CD14-positive monocyte (primary cell): ENCODE results near the gene TCP1. TPM values are rescaled to one million over a fixed set of nuclear protein-coding genes. Genes with fewer than 3 reads are reported as not detected.
A peak's percentile ranks its signal among the peaks of the same experiment; 100 is the strongest.

Experiments used
- DNase-seq, 3 donors: peaks; one replicate each; pipeline ENCODE4 v3.0.0-alpha.2; 2011 to 2022
- H2AFZ ChIP-seq: 2 replicates; pipeline ENCODE4 v1.6.0; 2012; ENCODE audit warnings: mild to moderate bottlenecking, low read depth, low read length, inconsistent platforms; ENCODE audit not compliant: insufficient read depth, poor library complexity, severe bottlenecking
- H3K27ac ChIP-seq, 2 donors: 1 replicate in 1 of 2; 2 replicates in 1 of 2; pipeline ENCODE4 v1.5.1; 2012 to 2013; ENCODE audit warnings: low read length in 2 of 2, control low read depth in 1 of 2, inconsistent platforms in 1 of 2, low read depth in 1 of 2, mild to moderate bottlenecking in 1 of 2
- H3K27me3 ChIP-seq, 2 donors: one replicate each; pipeline versions ENCODE4 v1.6.0 to v1.6.1; 2011 to 2013; ENCODE audit warnings: low read length in 2 of 2; ENCODE audit not compliant: control insufficient read depth in 2 of 2, insufficient read depth in 2 of 2
- H3K36me3 ChIP-seq, 2 donors: replicated peaks in 1 of 2; 1 replicate in 1 of 2; 2 replicates in 1 of 2; pipeline versions ENCODE4 v1.5.1 to v1.6.1; 2012 to 2013; ENCODE audit warnings: low read length in 2 of 2, control low read depth in 1 of 2, inconsistent platforms in 1 of 2, mild to moderate bottlenecking in 1 of 2; ENCODE audit not compliant: insufficient read depth in 2 of 2, control insufficient read depth in 1 of 2
- H3K4me1 ChIP-seq, 2 donors: 1 replicate in 1 of 2; 2 replicates in 1 of 2; pipeline versions ENCODE4 v1.5.1 to v1.6.1; 2012 to 2013; ENCODE audit warnings: low read length in 2 of 2, control low read depth in 1 of 2, inconsistent platforms in 1 of 2, mild to moderate bottlenecking in 1 of 2, moderate library complexity in 1 of 2; ENCODE audit not compliant: insufficient read depth in 2 of 2, control insufficient read depth in 1 of 2
- H3K4me2 ChIP-seq: replicated peaks from 2 replicates; pipeline ENCODE3; 2012; ENCODE audit warnings: low read length, moderate library complexity, mild to moderate bottlenecking; ENCODE audit not compliant: poor library complexity, severe bottlenecking; ENCODE audit errors: extremely low read depth
- H3K4me3 ChIP-seq, 3 experiments: fragments of 200-600 bp in 1 of 3; sonication (generic) in 1 of 3; replicated peaks in 1 of 3; 1 replicate in 2 of 3; 2 replicates in 1 of 3; pipeline ENCODE4 v1.5.1; 2011 to 2013; ENCODE audit warnings: low read length in 3 of 3, mild to moderate bottlenecking in 3 of 3, control low read depth in 2 of 3, low read depth in 2 of 3, inconsistent platforms in 1 of 3, moderate library complexity in 1 of 3
- H3K79me2 ChIP-seq: 2 replicates; pipeline ENCODE4 v1.6.0; 2012; ENCODE audit warnings: mild to moderate bottlenecking, control low read depth, inconsistent platforms, low read length, moderate library complexity; ENCODE audit not compliant: insufficient read depth
- H3K9ac ChIP-seq: 2 replicates; pipeline ENCODE4 v1.6.0; 2017; ENCODE audit warnings: low read length, mild to moderate bottlenecking; ENCODE audit not compliant: insufficient read depth, poor library complexity, severe bottlenecking
- H3K9me3 ChIP-seq, 2 donors: replicated peaks in 1 of 2; 1 replicate in 1 of 2; 2 replicates in 1 of 2; pipeline versions ENCODE4 v1.5.1 to v1.6.1; 2012 to 2013; ENCODE audit warnings: low read length in 2 of 2, control low read depth in 1 of 2; ENCODE audit not compliant: control insufficient read depth in 1 of 2, insufficient read depth in 1 of 2
- H4K20me1 ChIP-seq: 2 replicates; pipeline ENCODE4 v1.6.0; 2012; ENCODE audit warnings: mild to moderate bottlenecking, low read length, control low read depth, moderate library complexity; ENCODE audit not compliant: insufficient read depth
- H3K27ac Mint-ChIP-seq, 7 donors: one replicate each; pipeline ENCODE4 v1.8.0; 2020; ENCODE audit warnings: mild to moderate bottlenecking in 7 of 7, mixed read lengths in 7 of 7, moderate library complexity in 6 of 7, inconsistent platforms in 2 of 7
- H3K27me3 Mint-ChIP-seq, 3 donors: one replicate each; pipeline ENCODE4 v1.8.0; 2021 to 2022; ENCODE audit warnings: low read depth in 3 of 3, mild to moderate bottlenecking in 3 of 3, mixed read lengths in 3 of 3, moderate library complexity in 3 of 3, inconsistent platforms in 1 of 3
- H3K36me3 Mint-ChIP-seq, 2 donors: one replicate each; pipeline ENCODE4 v1.8.0; 2020; ENCODE audit warnings: mixed read lengths in 2 of 2, inconsistent platforms in 1 of 2, mild to moderate bottlenecking in 1 of 2
- H3K4me1 Mint-ChIP-seq: one replicate; pipeline ENCODE4 v1.8.0; 2020; ENCODE audit warnings: mild to moderate bottlenecking, mixed read lengths
- H3K4me3 Mint-ChIP-seq, 2 donors: one replicate each; pipeline ENCODE4 v1.8.0; 2020; ENCODE audit warnings: mild to moderate bottlenecking in 2 of 2, mixed read lengths in 2 of 2, moderate library complexity in 1 of 2
- H3K9me3 Mint-ChIP-seq, 7 donors: one replicate each; pipeline ENCODE4 v1.8.0; 2020 to 2022; ENCODE audit warnings: mixed read lengths in 7 of 7, mild to moderate bottlenecking in 6 of 7, moderate library complexity in 6 of 7, inconsistent platforms in 2 of 7
- WGBS: methylation state at CpG from one replicate; pipeline ENCODE4 v1.1.5; 2013; ENCODE audit warnings: missing lambda C conversion rate; ENCODE audit not compliant: insufficient coverage; 5-methylcytosine and 5-hydroxymethylcytosine counted together
- intact Hi-C, 2 donors: fragments of 100-400 bp; cut with micrococcal nuclease; formaldehyde crosslinking; loops; one replicate each; pipeline versions ENCODE4 v1.15.0 to v1.15.1; 2023
- polyA plus RNA-seq, 3 donors: library from polyadenylated mRNA; depleted of rRNA in 1 of 3; unstranded in 2 of 3; stranded (reverse) in 1 of 3; fragments of 300-500 nt in 2 of 3; fragments of >200 nt in 1 of 3; fragmentation: Illumina TruSeq in 2 of 3; gene quantifications; 1 replicate in 2 of 3; 2 replicates in 1 of 3; pipeline ENCODE4 v1.2.3, GENCODE V29; 2012 to 2021
- TF ChIP-seq, protein P1 (sequence below): fragments of 200-600 bp; IDR thresholded peaks from one replicate; pipeline ENCODE4 v1.8.0; 2022; ENCODE audit warnings: antibody characterized with exemption, mild to moderate bottlenecking

Gene TCP1
- polyA plus RNA-seq, 3 donors, result 44.5 to 79.5 (median 69.3) TPM

DNA sequence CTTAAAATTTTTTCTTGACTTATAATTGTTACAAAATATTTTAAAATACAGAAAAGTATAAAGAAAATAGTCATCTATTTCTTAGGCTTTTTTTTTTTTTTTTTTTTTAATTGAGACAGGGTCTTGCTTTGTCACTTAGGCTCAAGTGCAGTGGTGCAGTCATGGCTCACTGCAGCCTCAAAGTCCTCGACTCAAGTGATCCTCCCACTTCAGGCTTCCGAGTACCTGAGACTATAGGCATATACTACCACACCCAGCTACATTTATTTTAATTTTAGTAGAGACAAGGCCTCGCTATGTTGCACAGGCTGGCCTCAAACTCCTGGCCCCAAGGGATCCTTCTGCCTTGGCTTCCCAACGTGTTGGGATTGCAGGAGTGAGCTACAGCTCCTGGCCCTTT, 32.9 kb downstream of the TCP1 start:
- TF ChIP-seq, protein P1, sequence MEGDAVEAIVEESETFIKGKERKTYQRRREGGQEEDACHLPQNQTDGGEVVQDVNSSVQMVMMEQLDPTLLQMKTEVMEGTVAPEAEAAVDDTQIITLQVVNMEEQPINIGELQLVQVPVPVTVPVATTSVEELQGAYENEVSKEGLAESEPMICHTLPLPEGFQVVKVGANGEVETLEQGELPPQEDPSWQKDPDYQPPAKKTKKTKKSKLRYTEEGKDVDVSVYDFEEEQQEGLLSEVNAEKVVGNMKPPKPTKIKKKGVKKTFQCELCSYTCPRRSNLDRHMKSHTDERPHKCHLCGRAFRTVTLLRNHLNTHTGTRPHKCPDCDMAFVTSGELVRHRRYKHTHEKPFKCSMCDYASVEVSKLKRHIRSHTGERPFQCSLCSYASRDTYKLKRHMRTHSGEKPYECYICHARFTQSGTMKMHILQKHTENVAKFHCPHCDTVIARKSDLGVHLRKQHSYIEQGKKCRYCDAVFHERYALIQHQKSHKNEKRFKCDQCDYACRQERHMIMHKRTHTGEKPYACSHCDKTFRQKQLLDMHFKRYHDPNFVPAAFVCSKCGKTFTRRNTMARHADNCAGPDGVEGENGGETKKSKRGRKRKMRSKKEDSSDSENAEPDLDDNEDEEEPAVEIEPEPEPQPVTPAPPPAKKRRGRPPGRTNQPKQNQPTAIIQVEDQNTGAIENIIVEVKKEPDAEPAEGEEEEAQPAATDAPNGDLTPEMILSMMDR, result no peak
- H3K27me3 Mint-ChIP-seq, result no peaks in the 10 kb centered on the region
- H3K36me3 Mint-ChIP-seq, result peaks cover 60 to 68% of the 10 kb centered on the region in 2 donors
- DNase-seq, result no peak
- Histone ChIP-seq H3K9ac (no peak overlapping the region), H4K20me1 (peaks cover 54% of the 10 kb centered on the region), H2AFZ (no peak overlapping the region), H3K27me3 (no peaks in the 10 kb centered on the region), H3K4me1 (peaks cover 13 to 18% of the 10 kb centered on the region in 2 donors), H3K4me3 (no peak overlapping the region), H3K79me2 (peaks cover 35% of the 10 kb centered on the region), H3K4me2 (no peak overlapping the region), H3K36me3 (peaks cover 68 to 74% of the 10 kb centered on the region in 2 donors), H3K27ac (no peak overlapping the region), H3K9me3 (no peaks in the 10 kb centered on the region)
- H3K27ac Mint-ChIP-seq, result peak overlapping the region in 4 of 7 donors; percentile 42 to 85 (median 54)
- peaks cover 19% of the 10 kb centered on the region for H3K4me1 Mint-ChIP-seq
- no peak overlapping the region for H3K4me3 Mint-ChIP-seq
- no peaks in the 10 kb centered on the region for H3K9me3 Mint-ChIP-seq
- intact Hi-C loops, result no loop called here
- 90% methylated on average over 2 of the region's 4 CpGs for WGBS

DNA sequence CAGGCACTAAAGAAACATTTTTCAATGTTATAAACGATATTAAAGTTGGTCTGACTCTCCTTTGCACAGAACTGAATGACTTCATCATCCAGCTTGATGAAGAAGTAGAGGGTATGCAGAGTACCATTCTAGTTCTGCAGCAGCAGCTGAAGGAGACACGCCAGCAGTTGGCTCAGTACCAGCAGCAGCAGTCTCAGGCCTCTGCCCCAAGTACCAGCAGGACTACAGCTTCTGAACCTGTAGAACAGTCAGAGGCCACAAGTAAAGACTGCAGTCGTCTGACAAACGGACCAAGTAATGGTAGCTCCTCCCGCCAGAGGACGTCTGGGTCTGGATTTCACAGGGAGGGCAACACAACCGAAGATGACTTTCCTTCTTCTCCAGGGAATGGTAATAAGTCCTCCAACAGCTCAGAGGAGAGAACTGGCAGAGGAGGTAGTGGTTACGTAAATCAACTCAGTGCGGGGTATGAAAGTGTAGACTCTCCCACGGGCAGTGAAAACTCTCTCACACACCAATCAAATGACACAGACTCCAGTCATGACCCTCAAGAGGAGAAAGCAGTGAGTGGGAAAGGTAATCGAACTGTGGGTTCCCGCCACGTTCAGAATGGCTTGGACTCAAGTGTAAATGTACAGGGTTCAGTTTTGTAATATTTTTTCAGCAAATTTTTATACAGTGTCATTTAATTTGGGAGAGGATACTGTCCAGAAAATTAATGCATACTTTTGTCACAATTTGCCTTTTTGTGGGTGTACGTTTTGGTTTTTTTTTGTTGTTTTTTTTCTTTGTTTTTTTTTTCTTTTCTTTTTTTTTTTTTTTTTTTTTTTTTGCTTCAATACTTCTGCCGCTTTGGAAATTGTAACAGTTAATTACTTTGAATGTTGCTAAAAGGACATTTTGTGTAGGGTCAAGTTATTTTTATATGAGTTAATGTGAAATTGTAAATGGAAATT, 34.2 kb downstream of the TCP1 start:
- Histone ChIP-seq H3K79me2 (peaks cover 35% of the 10 kb centered on the region), H3K27me3 (no peaks in the 10 kb centered on the region), H2AFZ (no peak overlapping the region), H3K9me3 (no peaks in the 10 kb centered on the region), H3K4me2 (no peak overlapping the region), H3K9ac (no peak overlapping the region), H3K27ac (peak overlapping the region in 1 of 2 donors; percentile 15), H3K4me3 (no peak overlapping the region), H4K20me1 (peaks cover 64% of the 10 kb centered on the region), H3K4me1 (peaks cover 2 to 6% of the 10 kb centered on the region in 2 donors), H3K36me3 (peaks cover 75 to 87% of the 10 kb centered on the region in 2 donors)
- peak overlapping the region in 4 of 7 donors; percentile 1 to 67 (median 20) for H3K27ac Mint-ChIP-seq
- H3K36me3 Mint-ChIP-seq, result peaks cover 68 to 78% of the 10 kb centered on the region in 2 donors
- intact Hi-C loops, result loop anchor here in 1 of 2 donors (5.0 kb wide), 1 partner anchor 32 kb away; the partner anchor contains the start of gene TCP1
- H3K27me3 Mint-ChIP-seq, result no peaks in the 10 kb centered on the region
- H3K4me1 Mint-ChIP-seq, result peaks cover 6% of the 10 kb centered on the region
- WGBS, result 86% methylated on average over 2 of the region's 15 CpGs
- no peak for DNase-seq
- no peaks in the 10 kb centered on the region for H3K9me3 Mint-ChIP-seq
- H3K4me3 Mint-ChIP-seq, result no peak overlapping the region
- TF ChIP-seq, protein P1, result no peak
